Tongue (tissue), 2 donors: ENCODE results near the gene CEP131. TPM values are rescaled to one million over a fixed set of nuclear protein-coding genes. Genes with fewer than 3 reads are reported as not detected.

Experiments
- DNase-seq: peaks from one replicate; pipeline ENCODE4 v3.0.0-alpha.2; 2015
- total RNA-seq: library from RNA; depleted of rRNA; stranded (reverse); fragments of >200 nt; gene quantifications from one replicate; pipeline ENCODE4 v1.2.3, GENCODE V29; 2014

The CEP131 gene
- total RNA-seq, 1 donor from 2014 or later = 8.9 TPM

GRCh38 chr17:81199482-81199830, 23.3 kb downstream of the CEP131 start:
- DNase-seq = no peak

- DNase-seq = no peak
Measured at GRCh38 chr17:81198826-81199481, 23.8 kb downstream of the CEP131 start.

- no peak for DNase-seq
Measured at GRCh38 chr17:81197831-81198490, 24.8 kb downstream of the CEP131 start.

GRCh38 chr17:81197409-81197795, 25.4 kb downstream of the CEP131 start:
- DNase-seq = no peak

- no peak for DNase-seq
Measured at GRCh38 chr17:81196505-81197408, 26.0 kb downstream of the CEP131 start.

- DNase-seq = no peak
Measured at GRCh38 chr17:81195941-81196495, 26.7 kb downstream of the CEP131 start.

- DNase-seq = no peak
Measured at GRCh38 chr17:81194941-81195901, 27.5 kb downstream of the CEP131 start.

GRCh38 chr17:81194225-81194760, 28.5 kb downstream of the CEP131 start:
- no peak for DNase-seq

- peak; percentile 24 for DNase-seq
Measured at GRCh38 chr17:81193470-81194224, 29.1 kb downstream of the CEP131 start.

GRCh38 chr17:81193051-81193410, 29.7 kb downstream of the CEP131 start:
- no peak for DNase-seq

GRCh38 chr17:81192386-81193050, 30.2 kb downstream of the CEP131 start:
- DNase-seq = no peak

- no peak for DNase-seq
Measured at GRCh38 chr17:81191646-81192045, 31.1 kb downstream of the CEP131 start.

GRCh38 chr17:81191116-81191515, 31.6 kb downstream of the CEP131 start:
- no peak for DNase-seq

GRCh38 chr17:81190591-81190990, 32.2 kb downstream of the CEP131 start:
- DNase-seq = no peak

GRCh38 chr17:81189670-81190530, 32.9 kb downstream of the CEP131 start:
- no peak for DNase-seq

GRCh38 chr17:81189016-81189415, 33.7 kb downstream of the CEP131 start:
- no peak for DNase-seq

- DNase-seq = no peak
Measured at GRCh38 chr17:81188491-81188840, 34.3 kb downstream of the CEP131 start.

GRCh38 chr17:81187586-81188490, 34.9 kb downstream of the CEP131 start:
- DNase-seq = no peak
